Vagina (tissue), 2 donors: ENCODE measurements around the gene LRFN3.

ENCODE experiments used
- CTCF ChIP-seq, 3 experiments: fragments of 450-650 bp in 2 of 3; fragments of 200-600 bp in 1 of 3; sonication (generic) in 1 of 3; IDR thresholded peaks; one replicate each; pipeline ENCODE4 v1.5.1; 2017 to 2019; ENCODE audit warnings: antibody characterized with exemption in 3 of 3, mild to moderate bottlenecking in 2 of 3, moderate library complexity in 2 of 3
- POLR2A ChIP-seq, 2 donors: fragments of 450-650 bp; IDR thresholded peaks; one replicate each; pipeline ENCODE4 v1.6.1; 2017; ENCODE audit warnings: antibody characterized with exemption in 2 of 2, mild to moderate bottlenecking in 2 of 2, moderate library complexity in 2 of 2

- TF ChIP-seq CTCF (IDR thresholded peaks at IDR 0.05) (no peak), POLR2A (IDR thresholded peaks at IDR 0.05) (no peak)
Measured at GRCh38 chr19:35902870-35903475, 33.2 kb upstream of the LRFN3 start.
